ENCODE data around the gene RAB20. TPM values are rescaled to one million over a fixed set of nuclear protein-coding genes. Genes with fewer than 3 reads are reported as not detected.

Gene RAB20
- total RNA-seq, 1 experiment from 2014 or later: 1.7 TPM

- BruUV-seq (replicated peaks): no TSS peak
- Mint-ChIP-seq H3K36me3 (ENCODE audit: insufficient read depth, unreplicated experiment) (peaks cover 14% of the 10 kb centered on the region), H3K27me3 (ENCODE audit: insufficient read depth, unreplicated experiment) (no peaks in the 10 kb centered on the region), H3K27ac (ENCODE audit: low read depth, unreplicated experiment) (no peak overlapping the region), H3K4me3 (ENCODE audit: unreplicated experiment) (no peak overlapping the region), H3K4me1 (ENCODE audit: insufficient read depth, unreplicated experiment) (no peaks in the 10 kb centered on the region), H3K9me3 (ENCODE audit: unreplicated experiment) (no peaks in the 10 kb centered on the region)
- POLR2A ChIA-PET: no interaction called here
- intact Hi-C loops (cut with micrococcal nuclease): no loop called here
- CTCF ChIA-PET: no interaction called here
- TF ChIP-seq CTCF (IDR thresholded peaks at IDR 0.05; ENCODE audit: unreplicated experiment): no peak
- DNase-seq (ENCODE audit: unreplicated experiment): no peak
These were observed 75.3 kb downstream of the RAB20 start for GRCh38 chr13:110486061-110486715.

GRCh38 chr13:110485604-110486003 lies 75.9 kb downstream of the RAB20 start:
- no peak for TF ChIP-seq CTCF (IDR thresholded peaks at IDR 0.05; ENCODE audit: unreplicated experiment)
- POLR2A ChIA-PET: no interaction called here
- Mint-ChIP-seq H3K27ac (ENCODE audit: low read depth, unreplicated experiment) (no peak overlapping the region), H3K4me1 (ENCODE audit: insufficient read depth, unreplicated experiment) (no peaks in the 10 kb centered on the region), H3K36me3 (ENCODE audit: insufficient read depth, unreplicated experiment) (peaks cover 14% of the 10 kb centered on the region), H3K27me3 (ENCODE audit: insufficient read depth, unreplicated experiment) (no peaks in the 10 kb centered on the region), H3K4me3 (ENCODE audit: unreplicated experiment) (no peak overlapping the region), H3K9me3 (ENCODE audit: unreplicated experiment) (no peaks in the 10 kb centered on the region)
- CTCF ChIA-PET: no interaction called here
- no peak for DNase-seq (ENCODE audit: unreplicated experiment)
- BruUV-seq (replicated peaks): no TSS peak
- intact Hi-C loops (cut with micrococcal nuclease): no loop called here

GRCh38 chr13:110484290-110485048 lies 77.1 kb downstream of the RAB20 start:
- TF ChIP-seq CTCF (IDR thresholded peaks at IDR 0.05; ENCODE audit: unreplicated experiment): no peak
- no peak overlapping the region for H3K27ac Mint-ChIP-seq (ENCODE audit: low read depth, unreplicated experiment)
- ChIA-PET CTCF (no interaction called here), POLR2A (interaction anchor here (0.7 kb wide), 1 partner anchor 42 kb away, joined by 3 read pairs; no protein-coding TSS in a partner anchor)
- H3K4me1 Mint-ChIP-seq (ENCODE audit: insufficient read depth, unreplicated experiment): no peaks in the 10 kb centered on the region
- DNase-seq (ENCODE audit: unreplicated experiment): no peak
- BruUV-seq (replicated peaks): no TSS peak
- no peak overlapping the region for H3K4me3 Mint-ChIP-seq (ENCODE audit: unreplicated experiment)
- no peaks in the 10 kb centered on the region for H3K9me3 Mint-ChIP-seq (ENCODE audit: unreplicated experiment)
- H3K27me3 Mint-ChIP-seq (ENCODE audit: insufficient read depth, unreplicated experiment): no peaks in the 10 kb centered on the region
- intact Hi-C loops (cut with micrococcal nuclease): no loop called here
- peaks cover 16% of the 10 kb centered on the region for H3K36me3 Mint-ChIP-seq (ENCODE audit: insufficient read depth, unreplicated experiment)

DNA sequence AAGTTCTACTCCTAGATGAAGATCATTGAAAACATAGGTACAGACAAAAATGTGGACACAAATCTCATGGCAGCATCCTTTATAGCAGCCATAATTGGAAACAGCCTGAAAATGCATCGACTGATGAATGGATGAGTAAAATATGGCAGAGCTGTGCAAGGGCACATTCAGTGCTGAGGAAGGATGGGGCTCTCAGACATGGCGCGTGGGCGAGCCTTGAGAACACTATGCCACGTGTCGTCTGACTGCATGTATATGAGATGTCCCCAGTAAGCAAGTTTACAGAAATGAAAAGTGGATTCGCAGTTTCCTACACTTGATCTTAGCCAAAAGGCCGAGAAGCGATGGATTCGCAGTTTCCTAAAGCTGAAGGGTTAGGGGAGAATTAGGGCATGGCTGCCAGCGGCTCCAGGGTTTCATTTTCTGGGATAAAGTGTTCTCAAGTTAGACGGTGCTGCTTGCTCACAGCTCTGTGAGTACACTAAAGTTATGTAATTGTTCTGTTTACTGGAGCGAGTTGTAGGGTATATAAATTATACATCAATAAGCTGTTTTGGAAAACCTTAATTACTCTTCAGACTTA lies 78.0 kb downstream of the RAB20 start:
- Mint-ChIP-seq H3K36me3 (ENCODE audit: insufficient read depth, unreplicated experiment) (peaks cover 20% of the 10 kb centered on the region), H3K9me3 (ENCODE audit: unreplicated experiment) (no peaks in the 10 kb centered on the region), H3K4me3 (ENCODE audit: unreplicated experiment) (no peak overlapping the region), H3K27ac (ENCODE audit: low read depth, unreplicated experiment) (no peak overlapping the region), H3K4me1 (ENCODE audit: insufficient read depth, unreplicated experiment) (no peaks in the 10 kb centered on the region), H3K27me3 (ENCODE audit: insufficient read depth, unreplicated experiment) (no peaks in the 10 kb centered on the region)
- DNase-seq (ENCODE audit: unreplicated experiment): no peak
- intact Hi-C loops (cut with micrococcal nuclease): no loop called here
- POLR2A ChIA-PET: interaction anchor here (0.7 kb wide), 1 partner anchor 43 kb away, joined by 3 read pairs; no protein-coding TSS in a partner anchor
- CTCF ChIA-PET: no interaction called here
- no TSS peak for BruUV-seq (replicated peaks)
- TF ChIP-seq CTCF (IDR thresholded peaks at IDR 0.05; ENCODE audit: unreplicated experiment): no peak
